Activated T-cell treated with anti-CD3 and anti-CD28 coated beads for 4 hours (primary cell): ENCODE measurements around the gene PTK6.
A peak's percentile ranks its signal among the peaks of the same experiment; 100 is the strongest.
"Not testable (repeated sequence)": the region's sequence is repeated elsewhere in the genome, so short reads cannot be mapped to it uniquely, and the experiment has no call there.

Experiments used
- DNase-seq: peaks from one replicate; pipeline ENCODE4 v3.0.0-alpha.2; 2020

Gene PTK6

GRCh38 chr20:63536997-63537524, at the start of gene PTK6:
TSS of gene PTK6 (minus strand) at chr20:63537376. CDS start at chr20:63537314, 62 bp downstream.
- no peak for DNase-seq

GRCh38 chr20:63586797-63587196, 49.6 kb upstream of the PTK6 start:
- no peak for DNase-seq

- DNase-seq: no peak
Measured at GRCh38 chr20:63585616-63586565, 48.7 kb upstream of the PTK6 start.

- no peak for DNase-seq
Measured at GRCh38 chr20:63582382-63583063, 45.3 kb upstream of the PTK6 start.

- DNase-seq: peak; percentile 69
Measured at GRCh38 chr20:63580796-63581461, 43.8 kb upstream of the PTK6 start.

- no peak for DNase-seq
Measured at GRCh38 chr20:63579017-63579694, 42.0 kb upstream of the PTK6 start.

GRCh38 chr20:63578224-63579016, 41.2 kb upstream of the PTK6 start:
- no peak for DNase-seq

- DNase-seq: no peak
Measured at GRCh38 chr20:63577317-63577894, 40.2 kb upstream of the PTK6 start.

- no peak for DNase-seq
Measured at GRCh38 chr20:63576311-63576710, 39.1 kb upstream of the PTK6 start.

- DNase-seq: no peak
Measured at GRCh38 chr20:63574829-63575743, 37.9 kb upstream of the PTK6 start.

GRCh38 chr20:63574156-63574828, 37.1 kb upstream of the PTK6 start, which contains the start of gene HELZ2:
TSS of gene HELZ2 (minus strand) at chr20:63574239. CDS start at chr20:63572385, 1,854 bp downstream.
- DNase-seq: peak; percentile 63

GRCh38 chr20:63573647-63574131, 36.5 kb upstream of the PTK6 start:
- no peak for DNase-seq

- no peak for DNase-seq
Measured at GRCh38 chr20:63572788-63573646, 35.8 kb upstream of the PTK6 start.

GRCh38 chr20:63572071-63572787, 35.1 kb upstream of the PTK6 start:
- no peak for DNase-seq

GRCh38 chr20:63571087-63571478, 33.9 kb upstream of the PTK6 start:
- not testable (repeated sequence) for DNase-seq

GRCh38 chr20:63570281-63571086, 33.3 kb upstream of the PTK6 start:
- no peak for DNase-seq
